NB4 (cell line): ENCODE results near the gene ACCS.

ENCODE experiments used
- DNase-seq: peaks from one replicate; pipeline ENCODE4 v3.0.0; 2010; ENCODE audit warnings: low read depth
- H3K4me3 ChIP-seq: one replicate; pipeline ENCODE4 v1.5.1; 2011; ENCODE audit warnings: mild to moderate bottlenecking, low read depth, low read length, moderate library complexity
- MYC ChIP-seq: IDR thresholded peaks from 2 replicates; pipeline ENCODE4 v1.6.1; 2011; ENCODE audit warnings: low read depth, low read length
- POLR2A ChIP-seq: IDR thresholded peaks from 2 replicates; pipeline ENCODE4 v1.6.1; 2011; ENCODE audit warnings: mild to moderate bottlenecking; ENCODE audit not compliant: insufficient read length; ENCODE audit errors: extremely low read depth
- TF ChIP-seq, protein P1 (sequence below): IDR thresholded peaks from 2 replicates; pipeline ENCODE4 v1.6.1; 2011; ENCODE audit warnings: low read depth, low read length
- TF ChIP-seq, protein P2 (sequence below): IDR thresholded peaks from one replicate; pipeline ENCODE4 v1.5.1; 2012; ENCODE audit warnings: low read depth, low read length

ACCS gene

DNA sequence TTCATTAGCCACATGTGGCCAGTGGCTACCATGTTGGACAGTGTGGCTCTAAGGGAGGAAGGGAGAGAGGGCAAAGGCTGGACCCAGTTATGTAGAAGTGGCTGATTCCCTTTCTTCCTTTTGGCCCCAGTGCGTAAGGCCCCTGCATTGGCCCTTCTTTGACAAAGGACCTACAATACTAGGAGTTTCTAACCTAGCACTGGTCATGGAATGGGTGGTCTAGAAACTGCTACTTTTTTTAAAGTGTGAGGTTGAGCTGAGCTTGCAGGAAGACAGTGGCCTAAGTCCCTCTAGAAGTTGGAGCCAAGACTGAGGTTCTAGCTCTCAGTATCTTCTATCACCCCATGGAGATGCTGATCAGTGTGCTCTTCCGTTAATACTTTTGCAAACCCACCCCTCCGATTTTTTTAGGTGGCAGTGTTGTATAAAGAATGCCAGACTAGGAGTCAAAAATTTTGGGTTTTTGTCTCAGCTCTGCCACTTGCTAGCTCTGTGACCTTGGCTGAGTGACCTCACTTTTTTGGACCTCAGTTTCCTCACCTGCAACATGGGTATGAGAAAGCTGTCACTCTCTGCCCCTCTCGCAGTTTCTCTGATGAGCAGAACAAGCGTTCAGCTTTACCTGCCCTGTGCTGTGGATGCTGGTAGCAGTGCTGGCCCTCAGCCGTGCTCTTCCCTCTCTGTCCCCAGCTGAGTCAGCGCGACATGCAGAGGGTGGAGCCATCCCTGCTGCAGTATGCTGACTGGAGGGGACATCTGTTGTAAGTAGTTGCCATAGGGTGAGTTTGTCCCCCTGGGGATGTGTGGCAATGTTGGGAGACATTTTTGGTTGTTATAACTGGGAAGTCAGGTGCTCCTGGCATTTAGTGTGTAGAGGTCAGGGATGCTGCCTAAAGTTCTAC is 6.9 kb downstream of the ACCS start:
- TF ChIP-seq, protein P1, sequence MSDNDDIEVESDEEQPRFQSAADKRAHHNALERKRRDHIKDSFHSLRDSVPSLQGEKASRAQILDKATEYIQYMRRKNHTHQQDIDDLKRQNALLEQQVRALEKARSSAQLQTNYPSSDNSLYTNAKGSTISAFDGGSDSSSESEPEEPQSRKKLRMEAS, result no peak
- no peak for TF ChIP-seq MYC
- no peak for TF ChIP-seq POLR2A
- TF ChIP-seq, protein P2, sequence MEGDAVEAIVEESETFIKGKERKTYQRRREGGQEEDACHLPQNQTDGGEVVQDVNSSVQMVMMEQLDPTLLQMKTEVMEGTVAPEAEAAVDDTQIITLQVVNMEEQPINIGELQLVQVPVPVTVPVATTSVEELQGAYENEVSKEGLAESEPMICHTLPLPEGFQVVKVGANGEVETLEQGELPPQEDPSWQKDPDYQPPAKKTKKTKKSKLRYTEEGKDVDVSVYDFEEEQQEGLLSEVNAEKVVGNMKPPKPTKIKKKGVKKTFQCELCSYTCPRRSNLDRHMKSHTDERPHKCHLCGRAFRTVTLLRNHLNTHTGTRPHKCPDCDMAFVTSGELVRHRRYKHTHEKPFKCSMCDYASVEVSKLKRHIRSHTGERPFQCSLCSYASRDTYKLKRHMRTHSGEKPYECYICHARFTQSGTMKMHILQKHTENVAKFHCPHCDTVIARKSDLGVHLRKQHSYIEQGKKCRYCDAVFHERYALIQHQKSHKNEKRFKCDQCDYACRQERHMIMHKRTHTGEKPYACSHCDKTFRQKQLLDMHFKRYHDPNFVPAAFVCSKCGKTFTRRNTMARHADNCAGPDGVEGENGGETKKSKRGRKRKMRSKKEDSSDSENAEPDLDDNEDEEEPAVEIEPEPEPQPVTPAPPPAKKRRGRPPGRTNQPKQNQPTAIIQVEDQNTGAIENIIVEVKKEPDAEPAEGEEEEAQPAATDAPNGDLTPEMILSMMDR, result no peak
- H3K4me3 ChIP-seq, result no peak overlapping the region
- DNase-seq, result peak; percentile 15

DNA sequence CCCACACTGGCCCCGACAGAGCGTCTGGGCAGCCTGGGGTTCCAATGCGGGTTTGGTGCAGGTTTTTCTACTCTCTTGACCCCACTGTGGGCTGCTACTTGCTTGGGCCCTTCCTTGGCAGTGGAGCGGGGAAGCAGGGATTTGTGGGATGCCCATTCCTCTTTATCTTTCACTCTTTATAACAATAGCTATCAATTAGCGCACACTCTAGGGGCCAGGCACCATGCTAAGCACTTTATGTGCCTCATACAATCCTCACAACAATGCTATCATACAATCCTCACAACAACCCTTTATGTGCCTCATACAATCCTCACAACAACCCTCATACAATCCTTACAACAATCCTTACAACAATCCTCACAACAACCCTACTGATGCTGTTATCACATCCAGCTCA is 12.7 kb downstream of the ACCS start:
- DNase-seq, result no peak
- no peak overlapping the region for H3K4me3 ChIP-seq
- no peak for TF ChIP-seq POLR2A
- TF ChIP-seq, protein P1, result no peak
- TF ChIP-seq MYC, result no peak
- TF ChIP-seq, protein P2, result no peak

DNA sequence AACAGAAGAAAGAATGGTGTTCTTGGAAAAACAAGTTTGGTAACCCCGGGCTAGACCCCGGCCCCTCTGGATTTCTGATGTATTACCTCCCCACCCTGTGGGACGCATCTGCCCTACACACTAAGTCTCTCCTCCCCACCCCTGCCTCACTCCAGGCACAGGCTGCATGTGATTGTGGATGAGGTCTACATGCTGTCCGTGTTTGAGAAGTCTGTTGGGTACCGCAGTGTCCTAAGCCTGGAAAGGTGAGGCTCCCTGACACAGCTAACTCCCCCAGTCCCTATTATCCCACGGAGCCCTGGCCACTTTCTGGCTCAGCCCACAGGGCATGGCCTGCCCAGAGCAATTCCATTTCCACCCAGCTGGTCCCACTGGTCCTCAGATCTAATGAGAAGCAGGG is 13.3 kb downstream of the ACCS start:
- DNase-seq, result no peak
- H3K4me3 ChIP-seq, result no peak overlapping the region
- TF ChIP-seq POLR2A, result no peak
- no peak for TF ChIP-seq MYC
- TF ChIP-seq, protein P2, result no peak
- TF ChIP-seq, protein P1, result no peak

DNA sequence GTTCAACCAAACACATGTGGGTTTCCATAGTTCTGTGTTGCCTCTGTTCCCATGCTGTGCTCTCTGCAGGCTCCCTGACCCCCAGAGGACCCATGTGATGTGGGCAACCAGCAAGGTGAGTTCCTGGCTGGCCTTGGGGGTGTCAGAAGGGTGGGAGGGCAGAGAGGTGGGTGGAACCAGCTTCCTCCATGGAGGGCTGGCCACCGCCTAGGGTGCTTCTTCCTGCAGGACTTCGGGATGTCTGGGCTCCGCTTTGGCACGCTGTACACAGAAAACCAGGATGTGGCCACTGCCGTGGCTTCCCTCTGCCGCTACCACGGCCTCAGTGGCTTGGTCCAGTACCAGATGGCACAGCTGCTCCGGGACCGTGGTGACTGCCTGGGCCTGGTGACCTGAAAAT is 14.9 kb downstream of the ACCS start:
- no peak for DNase-seq
- no peak overlapping the region for H3K4me3 ChIP-seq
- TF ChIP-seq, protein P1, result no peak
- TF ChIP-seq, protein P2, result no peak
- no peak for TF ChIP-seq POLR2A
- TF ChIP-seq MYC, result no peak

DNA sequence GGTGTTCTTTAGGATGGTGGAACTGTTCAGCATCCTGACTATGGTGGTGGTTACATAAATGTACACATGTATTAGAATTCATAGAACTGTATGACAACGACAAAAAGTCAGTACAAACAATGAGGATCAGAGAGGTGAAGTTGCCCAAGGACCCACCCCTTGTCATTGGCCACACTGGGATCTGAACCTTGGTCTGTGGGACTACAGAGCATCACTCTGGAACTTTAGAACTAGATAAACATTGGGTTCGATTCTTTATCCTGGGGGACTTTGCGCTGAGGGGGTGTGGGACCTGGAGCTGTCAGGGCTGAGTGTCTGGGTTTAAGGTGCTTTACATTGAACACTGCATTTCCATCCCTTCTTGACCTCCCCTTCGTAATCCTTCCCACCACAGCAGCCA is 16.6 kb downstream of the ACCS start:
- TF ChIP-seq, protein P1, result no peak
- TF ChIP-seq, protein P2, result no peak
- TF ChIP-seq MYC, result no peak
- no peak for TF ChIP-seq POLR2A
- H3K4me3 ChIP-seq, result no peak overlapping the region
- DNase-seq, result no peak
